ENCODE data around the gene TMEM38B.

TMEM38B gene

GRCh38 chr9:105672711-105673234, 21.6 kb upstream of the TMEM38B start:
- TF ChIP-seq CSRNP3 (CRISPR knock-in tag; IDR thresholded peaks at IDR 0.05), result no peak
- no peak for TF ChIP-seq ZNF70 (CRISPR knock-in tag; IDR thresholded peaks at IDR 0.05)
- no peak for TF ChIP-seq CREB5 (CRISPR knock-in tag; IDR thresholded peaks at IDR 0.05; ENCODE audit: low read depth)
- no peak for TF ChIP-seq GLIS3 (CRISPR knock-in tag; IDR thresholded peaks at IDR 0.05)
- no peak for TF ChIP-seq POU6F1 (CRISPR knock-in tag; IDR thresholded peaks at IDR 0.05; ENCODE audit: borderline replicate concordance, low read depth)
- TF ChIP-seq ISL1 (CRISPR knock-in tag; IDR thresholded peaks at IDR 0.05), result no peak
- no peak for TF ChIP-seq RARB (CRISPR knock-in tag; IDR thresholded peaks at IDR 0.05)
- no peak for ATAC-seq

- no peak for TF ChIP-seq RARB (CRISPR knock-in tag; IDR thresholded peaks at IDR 0.05)
- TF ChIP-seq CSDC2 (CRISPR knock-in tag; IDR thresholded peaks at IDR 0.05), result no peak
- TF ChIP-seq GLIS3 (CRISPR knock-in tag; IDR thresholded peaks at IDR 0.05), result no peak
- TF ChIP-seq BACH2 (CRISPR knock-in tag; IDR thresholded peaks at IDR 0.05; ENCODE audit: borderline replicate concordance), result no peak
- no peak for TF ChIP-seq PATZ1 (CRISPR knock-in tag; IDR thresholded peaks at IDR 0.05; ENCODE audit: borderline replicate concordance)
- no peak for TF ChIP-seq TSHZ2 (CRISPR knock-in tag; IDR thresholded peaks at IDR 0.05)
- no peak for TF ChIP-seq ARNTL (CRISPR knock-in tag; IDR thresholded peaks at IDR 0.05; ENCODE audit: borderline replicate concordance, low read depth)
- TF ChIP-seq ZFP3 (CRISPR knock-in tag; IDR thresholded peaks at IDR 0.05), result no peak
- no peak for TF ChIP-seq POU6F1 (CRISPR knock-in tag; IDR thresholded peaks at IDR 0.05; ENCODE audit: borderline replicate concordance, low read depth)
- no peak for TF ChIP-seq ZNF70 (CRISPR knock-in tag; IDR thresholded peaks at IDR 0.05)
- TF ChIP-seq TOX (CRISPR knock-in tag; IDR thresholded peaks at IDR 0.05; ENCODE audit: borderline replicate concordance), result no peak
- no peak for TF ChIP-seq ISL1 (CRISPR knock-in tag; IDR thresholded peaks at IDR 0.05)
- TF ChIP-seq SNAI2 (CRISPR knock-in tag; IDR thresholded peaks at IDR 0.05), result no peak
- TF ChIP-seq PPARA (CRISPR knock-in tag; IDR thresholded peaks at IDR 0.05; ENCODE audit: borderline replicate concordance), result no peak
- no peak for TF ChIP-seq ZFP30 (CRISPR knock-in tag; IDR thresholded peaks at IDR 0.05)
- TF ChIP-seq CSRNP3 (CRISPR knock-in tag; IDR thresholded peaks at IDR 0.05), result no peak
- TF ChIP-seq ZNF8 (CRISPR knock-in tag; IDR thresholded peaks at IDR 0.05), result no peak
- TF ChIP-seq ZC3H10 (CRISPR knock-in tag; IDR thresholded peaks at IDR 0.05), result no peak
- ATAC-seq, result no peak
Measured at GRCh38 chr9:105673850-105674387, 20.4 kb upstream of the TMEM38B start.
